ENCODE data around the gene NPM1.
"Not testable (repeated sequence)": the region's sequence is repeated elsewhere in the genome, so short reads cannot be mapped to it uniquely, and the experiment has no call there.

- TF ChIP-seq SUZ12 (IDR thresholded peaks at IDR 0.05); ARNT (IDR thresholded peaks at IDR 0.05); ZNF384 (IDR thresholded peaks at IDR 0.05); SP1 (IDR thresholded peaks at IDR 0.05); PKNOX1 (IDR thresholded peaks at IDR 0.05); ELF4 (IDR thresholded peaks at IDR 0.05); LEF1 (IDR thresholded peaks at IDR 0.05; ENCODE audit: borderline replicate concordance): not testable (repeated sequence)
Measured at GRCh38 chr5:171396583-171396982, 8.9 kb downstream of the NPM1 start.
